Activated T-cell treated with anti-CD3 and anti-CD28 coated beads, Interleukin-2, amount 50 U/mL, for 1 hour (primary cell): ENCODE results near the gene NLE1.
"Not testable (repeated sequence)": the region's sequence is repeated elsewhere in the genome, so short reads cannot be mapped to it uniquely, and the experiment has no call there.

Experiments
- DNase-seq: peaks from one replicate; pipeline ENCODE4 v3.0.0-alpha.2; 2020

The NLE1 gene

GRCh38 chr17:35127751-35128514 is 14.2 kb downstream of the NLE1 start:
- no peak for DNase-seq

DNA sequence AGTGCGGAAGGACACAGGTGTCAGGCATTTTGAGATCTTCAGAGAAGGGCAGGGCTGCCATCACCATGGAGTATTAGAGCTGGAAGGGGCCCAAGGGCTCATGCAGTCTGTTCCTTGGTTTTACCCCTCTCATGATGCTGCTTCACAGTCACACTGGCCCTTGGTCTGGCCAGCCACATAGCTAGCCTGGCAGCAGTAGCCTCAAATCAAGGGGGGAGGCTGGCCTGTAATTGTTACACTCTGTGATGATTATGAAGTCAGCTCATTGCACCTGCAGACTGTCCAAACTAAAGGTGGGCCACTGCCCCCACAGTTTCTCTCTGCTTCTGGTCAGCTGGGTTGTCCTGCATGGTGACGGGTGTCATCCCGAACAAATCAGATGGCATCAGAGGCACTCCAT is 20.8 kb downstream of the NLE1 start, which contains the start of gene FNDC8:
Gene FNDC8 (plus strand): TSS at position 301 of the 400 bp plus-strand sequence. CDS start 79 bp downstream, at position 380.
- DNase-seq, result no peak

GRCh38 chr17:35119370-35120165 is 22.5 kb downstream of the NLE1 start, which contains the start of gene RAD51D:
RAD51D (minus strand) TSS chr17:35119860; CDS start chr17:35119613, 247 bp downstream.
- peak; percentile 88 for DNase-seq

DNA sequence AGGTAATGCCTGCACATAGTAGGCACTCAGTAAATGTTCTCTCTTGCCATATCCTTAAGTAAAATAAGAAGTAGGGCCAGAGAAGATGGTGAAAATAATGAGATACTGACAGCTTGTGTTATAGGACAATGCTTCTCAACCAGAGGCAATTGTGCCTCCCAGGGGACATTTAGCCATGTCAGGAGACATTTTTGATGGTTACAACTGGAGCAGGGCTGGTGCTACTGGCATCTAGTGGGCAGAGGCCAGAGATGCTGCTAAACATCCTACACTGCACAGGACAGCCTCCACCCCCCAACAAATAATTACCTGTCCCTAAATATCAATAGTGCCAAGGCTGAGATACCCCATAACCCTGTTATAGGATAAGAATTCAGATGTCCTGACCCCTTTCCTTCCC is 24.1 kb downstream of the NLE1 start:
- DNase-seq, result no peak

- no peak for DNase-seq
These were observed 25.3 kb downstream of the NLE1 start for GRCh38 chr17:35116845-35117244.

DNA sequence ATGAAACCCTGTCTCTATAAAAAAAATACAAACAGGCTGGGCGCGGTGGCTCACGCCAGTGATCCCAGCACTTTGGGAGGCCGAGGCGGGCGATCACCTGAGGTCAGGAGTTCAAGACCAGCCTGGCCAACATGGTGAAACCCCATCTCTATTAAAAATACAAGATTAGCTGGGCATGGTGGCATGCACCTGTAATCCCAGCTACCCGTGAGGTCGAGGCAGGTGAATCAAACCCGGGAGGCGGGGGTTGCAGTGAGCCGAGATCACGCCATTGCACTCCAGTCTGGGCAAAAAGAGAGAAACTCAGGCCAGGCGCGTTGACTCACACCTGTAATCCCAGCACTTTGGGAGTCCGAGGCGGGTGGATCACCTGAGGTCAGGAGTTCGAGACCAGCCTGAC is 31.3 kb downstream of the NLE1 start:
- not testable (repeated sequence) for DNase-seq

GRCh38 chr17:35104844-35105450 is 37.2 kb downstream of the NLE1 start:
- DNase-seq, result no peak

- DNase-seq, result no peak
These were observed 38.8 kb downstream of the NLE1 start for GRCh38 chr17:35103271-35103670.

DNA sequence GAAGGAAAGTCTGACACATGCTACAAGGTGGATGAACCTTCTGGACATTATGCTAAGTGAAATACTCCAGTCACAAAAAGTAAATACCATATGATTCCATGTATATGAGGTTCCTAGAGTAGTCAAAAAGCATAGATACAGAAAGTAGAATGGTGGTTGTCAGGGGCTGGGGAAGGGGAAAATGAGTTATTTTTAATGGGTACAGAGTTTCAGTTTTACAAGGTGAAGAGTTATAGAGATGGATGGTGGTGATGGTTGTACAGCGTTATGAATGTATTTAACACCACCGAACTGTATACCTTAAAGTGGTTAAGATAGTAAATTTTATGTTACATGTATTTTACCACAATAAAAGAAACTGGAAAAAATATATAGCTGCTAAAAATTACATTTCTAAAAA is 40.4 kb downstream of the NLE1 start:
- DNase-seq, result no peak

- no peak for DNase-seq
These were observed 41.1 kb downstream of the NLE1 start for GRCh38 chr17:35101036-35101435.

GRCh38 chr17:35099908-35100307 is 42.2 kb downstream of the NLE1 start:
- DNase-seq, result no peak

DNA sequence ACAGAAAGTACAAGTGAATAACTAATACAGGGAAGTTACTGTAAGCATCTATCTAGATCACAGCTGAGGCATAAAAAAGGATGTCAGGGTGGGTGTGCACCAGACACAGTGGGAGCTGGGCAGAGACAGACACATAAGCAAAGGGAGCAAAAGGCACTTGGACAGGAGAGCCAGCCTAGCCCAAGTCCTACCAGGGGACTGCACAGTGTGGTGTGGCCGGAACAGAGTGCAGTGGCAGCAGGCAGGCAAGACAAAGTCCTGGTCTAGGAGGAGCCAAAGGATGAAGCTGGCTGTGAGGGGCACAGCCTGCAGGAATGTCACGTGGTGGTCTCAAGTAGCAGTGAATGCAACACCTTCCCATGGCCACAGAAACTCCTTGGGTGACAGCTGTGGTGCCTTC is 44.3 kb downstream of the NLE1 start:
- DNase-seq, result no peak

DNA sequence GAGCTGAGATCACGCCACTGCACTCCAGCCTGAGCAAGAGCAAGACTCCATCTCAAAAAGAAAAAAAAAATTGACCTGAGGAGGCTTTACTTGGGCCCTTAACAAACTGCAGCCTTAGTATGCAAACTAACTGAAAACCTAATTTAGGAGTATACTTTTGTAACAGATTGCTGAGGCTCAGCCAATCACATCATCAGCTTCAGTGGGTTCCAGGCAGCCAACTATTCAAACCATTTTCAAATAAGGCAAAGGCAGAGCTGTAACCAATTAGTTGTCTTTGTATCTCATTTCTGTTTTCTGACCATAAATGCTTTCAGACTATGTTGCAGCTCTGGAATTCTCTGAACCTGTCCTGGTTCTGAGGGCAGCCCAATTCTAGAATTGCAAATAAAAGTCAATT is 46.4 kb downstream of the NLE1 start:
- no peak for DNase-seq

GRCh38 chr17:35094902-35095301 is 47.2 kb downstream of the NLE1 start:
- no peak for DNase-seq

GRCh38 chr17:35090707-35091106 is 51.4 kb downstream of the NLE1 start:
- DNase-seq, result not testable (repeated sequence)

GRCh38 chr17:35089586-35090296 is 52.4 kb downstream of the NLE1 start:
- DNase-seq, result no peak

GRCh38 chr17:35088881-35089585 is 53.1 kb downstream of the NLE1 start:
- peak; percentile 94 for DNase-seq

DNA sequence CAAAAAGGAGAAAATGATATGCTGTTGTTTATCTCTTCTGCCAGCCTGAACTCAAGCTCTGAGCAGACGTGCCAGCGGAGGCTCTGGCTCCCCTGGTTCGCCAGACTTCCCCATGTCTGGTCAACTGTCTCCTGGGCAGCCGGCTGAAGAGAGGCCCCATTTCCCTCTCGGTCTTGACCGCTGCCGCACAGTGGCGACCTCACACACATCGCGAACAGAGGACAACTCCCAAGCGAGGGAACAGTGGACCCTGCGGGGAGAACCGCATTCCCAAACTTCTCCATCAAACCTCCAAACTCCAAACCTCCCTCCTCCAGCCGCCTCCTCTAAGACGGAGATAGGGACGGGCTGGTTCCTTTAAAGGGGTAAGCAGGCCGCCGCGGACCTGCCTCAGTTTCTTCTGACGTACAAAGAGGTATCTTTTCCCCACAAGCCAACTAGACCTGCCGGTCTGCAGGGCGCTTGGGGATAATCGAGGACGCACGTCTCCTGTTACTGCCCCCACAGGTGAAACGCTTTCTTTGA is 53.7 kb downstream of the NLE1 start:
- DNase-seq, result peak; percentile 45

GRCh38 chr17:35087731-35088355 is 54.3 kb downstream of the NLE1 start:
- peak; percentile 42 for DNase-seq

- DNase-seq, result no peak
These were observed 55.1 kb downstream of the NLE1 start for GRCh38 chr17:35086931-35087573.

- DNase-seq, result no peak
These were observed 55.9 kb downstream of the NLE1 start for GRCh38 chr17:35086164-35086563.
